Right lobe of liver (tissue), 6 donors: Measurements from ENCODE around the gene APLP2. TPM values are rescaled to one million over a fixed set of nuclear protein-coding genes. Genes with fewer than 3 reads are reported as not detected.

Experiments used
- ATAC-seq, 4 donors: fragments of 200-7000 bp; cut with Tn5 transposase; one replicate each; pipeline ENCODE4 v1.9.1; 2020; ENCODE audit warnings: mild to moderate bottlenecking in 4 of 4, moderate library complexity in 4 of 4
- DNase-seq, 3 donors: peaks; one replicate each; pipeline ENCODE4 v3.0.0-alpha.2; 2020
- H3K27ac ChIP-seq, 3 donors: fragments of 200-600 bp; one replicate each; pipeline ENCODE4 v1.8.0; 2022
- H3K27me3 ChIP-seq, 2 donors: fragments of 200-600 bp; one replicate each; pipeline ENCODE4 v1.8.0; 2022
- H3K36me3 ChIP-seq, 4 donors: fragments of 200-600 bp; sonication (generic) in 1 of 4; one replicate each; pipeline versions ENCODE4 v1.5.1 to v1.8.0; 2017 to 2022; ENCODE audit warnings: control low read depth in 1 of 4
- H3K4me1 ChIP-seq, 4 donors: fragments of 200-600 bp; sonication (generic) in 1 of 4; one replicate each; pipeline versions ENCODE4 v1.5.1 to v1.8.0; 2017 to 2022; ENCODE audit warnings: control low read depth in 1 of 4
- H3K4me3 ChIP-seq, 3 donors: fragments of 200-600 bp; one replicate each; pipeline ENCODE4 v1.8.0; 2022
- H3K9me3 ChIP-seq, 4 donors: fragments of 200-600 bp; sonication (generic) in 1 of 4; one replicate each; pipeline versions ENCODE4 v1.5.1 to v1.8.0; 2017 to 2022; ENCODE audit warnings: control low read depth in 1 of 4
- POLR2A ChIP-seq: fragments of 450-650 bp; IDR thresholded peaks from one replicate; pipeline ENCODE4 v1.6.1; 2017; ENCODE audit warnings: antibody characterized with exemption, mild to moderate bottlenecking
- WGBS: methylation state at CpG from one replicate; pipeline ENCODE4 v1.1.6; 2018; ENCODE audit warnings: low coverage, low lambda C conversion rate; ENCODE audit not compliant: insufficient coverage; ENCODE audit errors: missing lambda C conversion rate; 5-methylcytosine and 5-hydroxymethylcytosine counted together
- intact Hi-C, 2 donors: fragments of 100-400 bp; cut with DNase I; formaldehyde crosslinking; loops; one replicate each; pipeline versions ENCODE4 v1.11.2 to v1.14.1; 2022
- total RNA-seq, 6 experiments: library from RNA; depleted of rRNA in 2 of 6; stranded (reverse); fragments of >200 nt in 2 of 6; fragmentation: NEBNext Ultra II Directional in 3 of 6; extraction: Animal tissue kit (Norgen Biotek cat#: 25700) in 3 of 6; gene quantifications; one replicate each; pipeline versions ENCODE4 v1.1.0 to v1.2.4, GENCODE V29; 2016 to 2023
- TF ChIP-seq, protein P1 (sequence below), 4 donors: fragments of 200-600 bp in 3 of 4; fragments of 450-650 bp in 1 of 4; IDR thresholded peaks; one replicate each; pipeline versions ENCODE4 v1.5.1 to v1.8.0; 2016 to 2022; ENCODE audit warnings: antibody characterized with exemption in 4 of 4, mild to moderate bottlenecking in 2 of 4
- donor health status: DM: no; HTN: yes; CAD: no.
- donor health status: DM: no; HTN: no; CAD: no.
- donor health status: DM: no; HTN: no; CAD: no.
- donor health status: DM: no; HTN: yes; CAD: no.
- donor health status: DM: no; HTN: yes; CAD: no.

APLP2 gene
- total RNA-seq, 6 experiments from 2014 or later = 184 to 255 (median 252) TPM

DNA sequence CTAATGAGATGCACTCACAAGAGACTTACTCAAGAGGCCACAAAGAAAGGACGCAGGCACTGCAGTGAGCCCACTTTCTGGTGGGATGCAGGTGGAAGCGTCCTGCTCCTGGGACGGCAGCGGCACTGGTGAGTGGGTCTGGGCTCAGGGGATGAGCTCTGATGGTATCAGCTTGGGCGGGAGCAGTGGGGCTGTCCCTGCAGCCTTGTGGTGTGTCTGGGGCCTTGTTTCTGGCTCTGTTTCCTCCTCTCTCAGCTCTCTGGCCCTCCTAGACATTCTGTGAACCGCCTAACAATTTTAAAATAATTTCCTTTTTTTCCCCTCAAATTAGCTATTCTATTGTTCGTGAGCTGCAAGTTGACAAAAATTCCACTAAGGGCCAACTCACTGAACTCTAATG lies 81.1 kb downstream of the APLP2 start:
- peaks cover 0 to 23% (median 6%) of the 10 kb centered on the region in 4 donors for H3K4me1 ChIP-seq
- intact Hi-C loops = no loop called here

DNA sequence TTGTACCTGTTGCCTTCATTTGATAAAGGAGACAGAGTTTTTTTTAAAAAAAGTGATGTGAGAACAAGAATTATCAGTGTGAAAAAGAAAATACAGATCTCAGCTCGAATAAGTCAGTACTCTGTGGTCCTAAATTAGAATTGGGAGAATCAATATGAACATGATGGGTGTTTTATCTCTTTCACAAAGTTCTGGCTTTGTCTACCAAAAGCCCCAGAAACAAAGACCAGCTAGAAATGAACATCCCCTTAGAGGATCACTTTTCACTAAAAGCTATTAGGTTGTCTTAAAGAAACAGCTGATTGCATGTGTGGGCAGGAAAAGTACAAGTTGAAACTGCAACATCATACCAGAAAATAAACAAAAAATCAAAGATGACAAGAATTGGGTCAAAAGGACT lies 81.5 kb downstream of the APLP2 start:
- TF ChIP-seq, protein P1, sequence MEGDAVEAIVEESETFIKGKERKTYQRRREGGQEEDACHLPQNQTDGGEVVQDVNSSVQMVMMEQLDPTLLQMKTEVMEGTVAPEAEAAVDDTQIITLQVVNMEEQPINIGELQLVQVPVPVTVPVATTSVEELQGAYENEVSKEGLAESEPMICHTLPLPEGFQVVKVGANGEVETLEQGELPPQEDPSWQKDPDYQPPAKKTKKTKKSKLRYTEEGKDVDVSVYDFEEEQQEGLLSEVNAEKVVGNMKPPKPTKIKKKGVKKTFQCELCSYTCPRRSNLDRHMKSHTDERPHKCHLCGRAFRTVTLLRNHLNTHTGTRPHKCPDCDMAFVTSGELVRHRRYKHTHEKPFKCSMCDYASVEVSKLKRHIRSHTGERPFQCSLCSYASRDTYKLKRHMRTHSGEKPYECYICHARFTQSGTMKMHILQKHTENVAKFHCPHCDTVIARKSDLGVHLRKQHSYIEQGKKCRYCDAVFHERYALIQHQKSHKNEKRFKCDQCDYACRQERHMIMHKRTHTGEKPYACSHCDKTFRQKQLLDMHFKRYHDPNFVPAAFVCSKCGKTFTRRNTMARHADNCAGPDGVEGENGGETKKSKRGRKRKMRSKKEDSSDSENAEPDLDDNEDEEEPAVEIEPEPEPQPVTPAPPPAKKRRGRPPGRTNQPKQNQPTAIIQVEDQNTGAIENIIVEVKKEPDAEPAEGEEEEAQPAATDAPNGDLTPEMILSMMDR (IDR thresholded peaks at IDR 0.05) = no peak
- no peak for TF ChIP-seq POLR2A
- intact Hi-C loops = no loop called here
- H3K36me3 ChIP-seq = no peaks in the 10 kb centered on the region
- 94% methylated on average over 1 of the region's 1 CpG for WGBS
- DNase-seq (no peak), ATAC-seq (no peak)
- no peak overlapping the region for H3K4me3 ChIP-seq
- no peaks in the 10 kb centered on the region for H3K27me3 ChIP-seq
- H3K4me1 ChIP-seq = peaks cover 0 to 19% (median 4%) of the 10 kb centered on the region in 4 donors
- H3K9me3 ChIP-seq = no peaks in the 10 kb centered on the region
- no peak overlapping the region for H3K27ac ChIP-seq

More for the DNA sequence above, 81.1 kb downstream of the APLP2 start:
- H3K36me3 ChIP-seq = no peaks in the 10 kb centered on the region
- H3K27ac ChIP-seq = no peak overlapping the region
- ATAC-seq (no peak), DNase-seq (no peak)
- TF ChIP-seq POLR2A = no peak
- TF ChIP-seq, protein P1 (IDR thresholded peaks at IDR 0.05) = no peak
- 89% methylated on average over 6 of the region's 7 CpGs for WGBS
- H3K27me3 ChIP-seq = no peaks in the 10 kb centered on the region
- H3K4me3 ChIP-seq = no peak overlapping the region
- no peaks in the 10 kb centered on the region for H3K9me3 ChIP-seq

DNA sequence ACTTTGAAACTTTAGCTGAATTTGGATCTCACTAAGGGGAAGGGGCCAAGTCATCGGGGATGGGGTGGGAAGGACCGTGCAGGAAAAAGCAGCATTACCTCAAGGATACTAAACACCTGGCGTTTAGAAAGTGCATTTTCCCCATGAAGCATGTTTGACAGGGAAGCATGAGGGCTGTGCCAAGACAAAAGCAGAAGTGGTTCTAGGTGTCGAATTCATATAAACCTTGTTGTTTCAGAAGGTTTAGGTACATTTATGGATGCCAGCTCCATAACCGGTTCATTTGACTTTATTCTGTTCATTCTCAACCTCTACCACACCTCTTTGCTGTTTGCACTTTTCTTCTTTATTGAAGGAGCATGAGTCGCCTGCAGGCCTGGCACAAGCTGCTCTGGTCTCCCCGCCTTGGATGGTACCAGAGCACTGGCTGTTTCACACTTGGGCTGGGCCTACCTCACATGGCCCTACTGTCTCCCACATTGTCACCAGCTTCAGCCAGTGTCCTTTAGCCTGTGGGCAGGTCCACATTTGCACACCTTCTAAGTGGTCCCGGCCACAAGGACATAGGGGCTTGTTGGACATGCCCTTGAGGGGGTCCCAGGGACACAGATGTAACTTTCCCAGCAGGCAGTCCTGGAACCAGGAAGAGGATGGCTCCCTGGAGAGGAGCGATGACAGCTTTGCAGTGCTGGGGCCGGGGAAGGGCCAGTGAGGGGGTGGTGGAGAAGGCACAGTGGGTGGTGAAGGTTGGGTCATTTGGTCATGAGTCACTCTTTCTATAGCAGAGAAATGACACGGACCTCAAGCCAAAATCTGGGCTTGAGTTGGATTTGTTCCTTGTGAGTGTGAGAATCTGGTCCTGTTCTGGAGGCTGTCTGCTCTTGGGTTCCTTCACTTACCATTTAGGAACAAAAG lies 86.7 kb downstream of the APLP2 start:
- DNase-seq = no peak
- peak in 1 of 4 donors; percentile 67 for ATAC-seq
- intact Hi-C loops = no loop called here

DNA sequence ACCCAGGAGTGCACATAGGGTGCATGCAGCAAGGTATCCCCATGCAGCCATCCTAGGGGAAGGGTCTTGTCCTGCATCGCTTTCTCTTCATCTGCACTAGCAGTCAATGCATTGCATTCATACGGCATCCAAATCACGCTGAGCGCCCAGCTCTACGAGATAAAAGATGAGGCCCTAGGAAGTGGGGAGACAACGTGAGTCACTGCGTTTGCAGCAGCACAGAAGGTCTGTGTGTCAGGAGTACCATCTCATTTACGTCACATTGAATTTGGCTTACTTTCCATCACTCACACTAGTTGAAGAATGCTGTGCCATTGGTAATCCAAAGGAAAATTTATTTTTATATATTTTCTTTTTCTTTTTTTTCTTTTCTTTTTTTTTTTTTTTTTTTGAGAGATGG lies 87.4 kb downstream of the APLP2 start:
- DNase-seq = no peak
- Histone ChIP-seq H3K4me3 (no peak overlapping the region), H3K36me3 (no peaks in the 10 kb centered on the region), H3K9me3 (no peaks in the 10 kb centered on the region), H3K4me1 (peaks cover 0 to 6% (median 0%) of the 10 kb centered on the region in 4 donors), H3K27me3 (no peaks in the 10 kb centered on the region), H3K27ac (no peak overlapping the region)
- no peak for ATAC-seq
- WGBS = 96% methylated on average over 8 of the region's 8 CpGs
- intact Hi-C loops = no loop called here
- TF ChIP-seq, protein P1 (IDR thresholded peaks at IDR 0.05) = no peak
- no peak for TF ChIP-seq POLR2A

More for the DNA sequence above, 86.7 kb downstream of the APLP2 start:
- H3K27me3 ChIP-seq = no peaks in the 10 kb centered on the region
- 58% methylated on average over 9 of the region's 11 CpGs for WGBS
- no peak overlapping the region for H3K4me3 ChIP-seq
- no peaks in the 10 kb centered on the region for H3K36me3 ChIP-seq
- peaks cover 0 to 6% (median 0%) of the 10 kb centered on the region in 4 donors for H3K4me1 ChIP-seq
- no peaks in the 10 kb centered on the region for H3K9me3 ChIP-seq
- no peak for TF ChIP-seq POLR2A
- TF ChIP-seq, protein P1 (IDR thresholded peaks at IDR 0.05) = no peak
- H3K27ac ChIP-seq = no peak overlapping the region
